ENCODE results near the gene AK6.

- no peak for TF ChIP-seq CTCF (IDR thresholded peaks at IDR 0.05)
- no peak for TF ChIP-seq POLR2AphosphoS5 (IDR thresholded peaks at IDR 0.05)
- TF ChIP-seq POLR2A (IDR thresholded peaks at IDR 0.05): no peak
Measured at GRCh38 chr5:69416180-69416579, 46.9 kb upstream of the AK6 start.
